ENCODE data around the gene WASF2. TPM values are rescaled to one million over a fixed set of nuclear protein-coding genes. Genes with fewer than 3 reads are reported as not detected.
"Not testable (repeated sequence)": the region's sequence is repeated elsewhere in the genome, so short reads cannot be mapped to it uniquely, and the experiment has no call there.

WASF2 gene, protein sequence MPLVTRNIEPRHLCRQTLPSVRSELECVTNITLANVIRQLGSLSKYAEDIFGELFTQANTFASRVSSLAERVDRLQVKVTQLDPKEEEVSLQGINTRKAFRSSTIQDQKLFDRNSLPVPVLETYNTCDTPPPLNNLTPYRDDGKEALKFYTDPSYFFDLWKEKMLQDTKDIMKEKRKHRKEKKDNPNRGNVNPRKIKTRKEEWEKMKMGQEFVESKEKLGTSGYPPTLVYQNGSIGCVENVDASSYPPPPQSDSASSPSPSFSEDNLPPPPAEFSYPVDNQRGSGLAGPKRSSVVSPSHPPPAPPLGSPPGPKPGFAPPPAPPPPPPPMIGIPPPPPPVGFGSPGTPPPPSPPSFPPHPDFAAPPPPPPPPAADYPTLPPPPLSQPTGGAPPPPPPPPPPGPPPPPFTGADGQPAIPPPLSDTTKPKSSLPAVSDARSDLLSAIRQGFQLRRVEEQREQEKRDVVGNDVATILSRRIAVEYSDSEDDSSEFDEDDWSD
- 124 and 127 TPM in 2 replicates for total RNA-seq

DNA sequence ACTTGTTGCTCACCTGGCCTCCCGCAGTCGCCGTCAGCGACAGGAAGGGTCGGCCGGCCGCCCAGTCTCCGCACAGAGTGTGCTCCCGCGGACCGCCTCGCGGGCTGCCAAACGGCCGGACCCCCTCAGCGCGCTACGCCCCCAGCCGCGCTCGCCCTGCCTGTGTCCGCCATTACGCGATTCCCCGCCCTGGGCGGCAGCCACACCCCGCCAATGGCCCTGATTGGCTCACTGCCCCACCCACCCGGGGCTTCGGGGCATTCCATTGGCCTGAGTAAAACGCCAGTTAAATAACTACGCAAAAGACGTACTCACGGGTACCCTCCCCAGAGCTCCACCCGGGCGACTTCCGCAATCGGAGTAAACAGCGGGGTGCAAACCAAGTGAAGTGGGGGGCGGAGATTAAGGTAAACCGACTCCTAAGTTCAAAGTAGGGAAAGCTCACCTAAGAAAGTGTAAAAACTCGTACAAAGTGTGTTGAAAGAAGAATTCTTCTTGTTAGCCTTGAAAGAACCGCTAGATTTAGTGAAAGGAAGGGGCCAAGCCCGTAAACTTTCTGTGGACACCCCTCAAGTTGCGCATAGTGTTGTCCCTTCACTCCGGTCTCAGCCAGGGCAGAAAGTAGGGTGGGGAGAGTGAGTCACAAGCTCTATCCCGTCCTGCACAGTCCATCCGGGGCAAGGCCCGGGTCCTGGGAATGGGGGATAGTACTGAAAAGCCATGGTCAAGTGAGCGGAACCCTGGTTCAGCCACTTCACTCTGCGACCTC, at the start of gene WASF2:
Gene WASF2, minus strand, starts transcription at position 195 of the 769 bp plus-strand sequence. CDS start 61,277 bp downstream, outside the sequence.
- intact Hi-C loops (cut with micrococcal nuclease), result loop anchor here (1.0 to 2.0 kb wide), 13 partner anchors 32 to 283 kb away; partner anchors contain the start of genes AHDC1, FAM76A, IFI6 and STX12

DNA sequence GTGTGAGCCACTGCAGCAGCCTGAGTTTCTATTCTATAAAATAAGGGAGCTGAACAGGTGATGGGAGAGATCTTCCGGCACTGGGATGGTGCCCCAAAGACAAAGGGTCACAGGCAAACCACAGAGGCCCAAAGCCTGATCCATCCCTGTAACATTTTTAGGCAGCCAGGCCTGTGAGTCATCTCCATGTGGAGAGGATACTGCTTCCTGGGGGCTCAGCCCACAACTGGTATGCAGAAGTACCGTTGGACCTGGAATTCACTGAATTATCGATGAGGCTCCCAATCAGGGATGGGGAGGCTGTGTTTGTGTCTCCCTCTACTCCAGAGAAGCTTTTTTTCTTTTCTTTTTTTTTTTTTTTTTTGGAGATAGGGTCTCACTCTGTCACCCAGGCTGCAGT, 48.8 kb upstream of the WASF2 start:
- intact Hi-C loops (cut with micrococcal nuclease), result no loop called here

DNA sequence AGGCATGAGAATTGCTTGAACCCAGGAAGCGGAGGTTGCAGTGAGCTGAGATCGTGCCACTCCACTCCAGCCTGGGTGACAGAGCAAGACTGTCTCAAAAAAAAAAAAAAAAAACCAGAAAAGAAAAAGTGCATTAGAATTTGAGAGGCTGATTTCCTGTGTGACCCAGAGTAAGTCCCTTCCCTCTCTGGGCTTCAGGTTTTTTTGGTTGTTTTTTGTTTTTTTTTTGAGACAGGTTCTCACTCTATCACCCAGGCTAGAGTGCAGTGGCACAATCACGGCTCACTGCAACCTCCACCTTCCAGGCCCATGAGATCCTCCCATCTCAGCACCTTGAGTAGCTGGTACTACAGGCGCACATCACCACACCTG, 48.3 kb upstream of the WASF2 start:
- intact Hi-C loops (cut with micrococcal nuclease), result not testable (repeated sequence)

DNA sequence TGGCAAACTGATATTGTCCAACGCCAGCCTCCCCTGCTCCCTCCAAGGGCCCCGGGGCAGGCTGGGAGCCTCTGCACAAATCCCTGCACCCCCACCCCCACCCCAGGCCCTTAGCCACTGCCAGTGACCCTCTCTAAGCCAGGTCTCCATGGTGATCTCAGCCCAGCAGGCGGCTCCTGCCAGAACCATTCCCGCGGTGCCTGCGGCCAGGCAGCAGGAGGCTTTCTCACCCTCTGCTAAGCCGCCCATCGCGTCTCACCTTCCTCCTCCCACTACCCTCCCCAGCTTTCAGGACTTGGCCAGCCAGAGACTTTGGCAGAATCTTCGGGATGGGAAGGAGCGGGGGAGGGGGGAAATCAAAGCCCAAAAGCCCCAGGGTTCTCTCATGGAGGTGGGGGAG, 46.8 kb upstream of the WASF2 start:
- intact Hi-C loops (cut with micrococcal nuclease), result no loop called here

DNA sequence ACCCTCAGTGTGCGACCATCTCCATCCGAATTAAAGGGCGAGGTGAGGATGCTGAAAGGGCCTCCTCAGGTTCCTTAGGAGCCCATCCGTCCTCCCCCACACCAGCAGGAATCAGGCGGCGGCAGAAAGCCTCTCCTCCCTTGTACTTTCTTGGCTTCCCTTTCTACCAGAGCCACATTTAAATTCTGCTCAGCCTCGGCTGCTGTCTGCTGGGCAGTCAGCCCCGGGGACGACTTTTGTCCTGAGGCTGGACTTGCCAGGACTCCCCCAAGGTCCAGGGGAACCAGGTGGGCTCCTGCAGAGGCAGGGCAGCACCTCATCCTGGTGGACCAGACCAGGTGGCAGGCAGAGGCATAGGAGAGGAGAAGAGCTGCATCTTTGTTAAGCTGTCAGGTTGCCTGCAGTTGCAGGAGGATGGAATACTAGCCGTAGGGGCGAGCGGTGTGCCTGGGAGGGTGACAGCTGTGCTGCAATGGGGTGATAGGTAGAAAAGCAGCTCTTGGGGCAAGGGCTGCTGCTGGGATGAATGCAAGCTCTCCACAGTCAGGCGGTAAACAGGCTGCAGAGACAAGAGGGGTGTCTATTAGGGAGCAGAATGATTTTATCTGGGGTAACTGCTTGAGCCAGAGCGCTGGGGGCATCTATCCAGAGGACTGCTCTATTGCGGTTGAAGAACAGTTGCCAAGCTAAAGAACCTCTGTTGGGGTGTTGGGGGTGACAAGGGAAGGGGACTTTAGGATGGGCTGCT, 46.2 kb upstream of the WASF2 start:
- intact Hi-C loops (cut with micrococcal nuclease), result no loop called here

DNA sequence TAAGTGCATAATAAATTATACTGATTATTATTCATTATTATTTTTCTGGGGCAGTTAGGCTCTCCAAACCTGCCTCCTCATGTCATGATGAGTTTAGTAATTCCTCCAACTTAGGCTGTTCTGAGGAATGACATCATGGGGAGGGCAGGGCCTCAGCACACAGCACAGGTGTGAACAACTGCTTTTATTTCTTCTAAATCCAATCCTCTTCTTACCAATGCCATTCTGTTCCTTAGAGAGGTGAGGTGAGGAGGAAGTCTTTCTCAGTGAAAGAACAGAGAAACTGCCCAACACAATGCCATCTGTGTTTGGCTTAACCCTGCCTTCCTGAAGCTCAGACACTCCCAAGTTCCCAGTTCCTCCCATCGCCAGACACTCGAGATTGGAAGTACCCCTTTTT, 45.4 kb upstream of the WASF2 start:
- intact Hi-C loops (cut with micrococcal nuclease), result no loop called here

DNA sequence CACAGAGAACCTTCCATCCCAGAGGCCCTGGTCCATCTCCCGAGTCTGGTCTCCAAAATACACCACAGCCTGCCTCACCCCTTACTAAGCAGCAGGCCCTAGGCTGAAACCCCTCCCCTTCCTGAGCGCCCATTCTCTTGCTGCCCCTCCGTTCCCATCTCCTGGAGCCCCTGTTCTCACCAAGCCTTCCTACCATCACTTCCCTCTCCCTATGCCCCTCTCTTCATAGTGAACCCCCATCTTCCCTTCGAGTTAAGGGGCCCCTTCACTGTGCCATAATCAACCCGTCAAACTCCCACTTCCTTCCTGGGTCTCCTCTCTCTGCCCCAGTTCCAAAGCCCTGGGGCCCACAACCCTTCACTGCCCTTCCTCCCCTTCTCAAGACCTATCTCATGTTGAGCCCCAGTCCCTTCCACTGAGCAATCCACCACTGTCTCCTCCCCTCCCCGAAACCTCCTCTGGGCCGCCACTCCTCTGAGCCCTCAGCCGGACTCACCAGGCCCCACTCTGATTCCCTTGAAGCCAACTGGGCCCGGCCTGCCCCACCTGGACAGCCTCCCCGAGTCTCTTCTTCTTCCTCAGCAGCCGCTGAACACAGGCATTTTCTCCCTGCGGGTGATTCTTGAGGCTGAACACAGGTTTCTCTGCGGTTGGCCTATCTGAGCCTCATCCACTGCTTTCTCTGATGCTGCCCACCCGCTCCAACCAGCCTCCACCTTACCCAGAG, 42.2 kb upstream of the WASF2 start:
- intact Hi-C loops (cut with micrococcal nuclease), result no loop called here

DNA sequence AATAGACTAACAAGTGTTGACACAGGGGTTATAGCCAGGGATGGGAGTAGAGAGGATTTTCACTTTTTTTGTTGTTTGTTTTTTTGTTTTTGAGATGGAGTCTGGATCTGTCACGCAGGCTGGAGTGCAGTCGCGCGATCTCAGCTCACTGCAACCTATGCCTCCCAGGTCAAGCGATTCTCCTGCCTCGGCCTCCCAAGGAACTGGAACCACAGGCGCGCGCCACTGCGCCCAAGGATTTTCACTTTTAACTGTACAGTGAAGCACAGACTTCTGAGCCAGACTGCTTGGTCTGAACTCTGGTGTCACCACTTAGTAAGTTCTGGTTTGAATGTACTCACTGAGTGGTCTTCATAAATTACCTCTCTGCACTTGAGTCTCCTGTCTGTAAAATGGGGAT, 40.2 kb upstream of the WASF2 start:
- intact Hi-C loops (cut with micrococcal nuclease), result no loop called here

DNA sequence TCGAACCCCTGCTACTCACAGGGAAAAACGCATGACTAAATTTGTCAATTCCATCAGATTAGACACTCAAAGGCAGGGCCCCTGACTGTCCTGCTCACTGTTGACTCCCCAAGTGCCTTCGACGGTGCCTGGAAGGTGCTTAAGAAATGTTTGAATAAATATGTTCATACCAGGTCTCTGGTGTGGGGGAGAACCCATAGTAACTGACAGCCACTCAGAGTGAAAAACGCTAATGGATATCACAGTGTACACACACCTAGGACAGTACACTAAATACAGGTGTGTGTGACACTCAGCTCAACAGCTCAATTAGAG, 39.7 kb upstream of the WASF2 start:
- intact Hi-C loops (cut with micrococcal nuclease), result no loop called here

DNA sequence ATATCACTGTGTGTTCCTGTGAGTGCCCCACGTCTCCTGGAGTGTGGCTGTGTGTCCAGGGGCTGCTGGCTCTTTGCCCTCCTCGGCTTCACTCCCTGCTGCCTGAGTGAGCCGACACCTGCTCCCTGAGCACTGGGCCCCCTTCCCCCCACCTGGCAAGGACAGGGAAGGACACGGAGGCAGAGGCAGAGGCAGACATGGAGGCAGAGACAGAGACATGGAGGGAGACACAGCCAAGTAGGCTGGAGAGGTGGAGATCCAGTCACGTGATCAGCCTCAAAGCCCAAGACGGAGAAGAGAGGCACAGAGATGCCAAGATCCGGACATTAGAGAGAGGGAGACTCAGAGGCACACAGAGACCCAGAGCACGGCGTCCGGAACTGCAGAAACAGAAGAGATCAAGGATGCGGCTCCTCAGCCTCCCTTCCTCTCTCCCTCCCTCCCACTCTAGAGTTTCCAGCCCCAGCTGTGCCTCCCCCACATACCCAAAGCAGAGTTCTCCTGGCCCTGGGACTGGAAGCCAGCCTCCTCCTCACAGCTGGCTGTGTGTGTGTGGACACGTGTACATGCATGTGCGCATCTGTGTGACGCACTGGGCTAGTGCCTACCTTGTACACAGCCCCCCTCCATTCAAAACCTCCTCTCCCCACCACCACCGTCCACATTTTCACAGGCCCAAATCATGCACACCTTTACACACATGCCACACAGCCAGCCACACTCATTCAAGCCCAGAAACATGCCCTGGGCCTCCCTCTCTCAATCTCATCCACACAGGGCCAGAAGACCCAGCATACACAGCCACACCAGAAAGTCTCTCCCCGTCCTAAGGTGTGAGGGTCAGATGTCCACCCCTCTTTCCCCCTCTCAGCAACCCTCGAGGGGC, 39.1 kb upstream of the WASF2 start:
- intact Hi-C loops (cut with micrococcal nuclease), result no loop called here

DNA sequence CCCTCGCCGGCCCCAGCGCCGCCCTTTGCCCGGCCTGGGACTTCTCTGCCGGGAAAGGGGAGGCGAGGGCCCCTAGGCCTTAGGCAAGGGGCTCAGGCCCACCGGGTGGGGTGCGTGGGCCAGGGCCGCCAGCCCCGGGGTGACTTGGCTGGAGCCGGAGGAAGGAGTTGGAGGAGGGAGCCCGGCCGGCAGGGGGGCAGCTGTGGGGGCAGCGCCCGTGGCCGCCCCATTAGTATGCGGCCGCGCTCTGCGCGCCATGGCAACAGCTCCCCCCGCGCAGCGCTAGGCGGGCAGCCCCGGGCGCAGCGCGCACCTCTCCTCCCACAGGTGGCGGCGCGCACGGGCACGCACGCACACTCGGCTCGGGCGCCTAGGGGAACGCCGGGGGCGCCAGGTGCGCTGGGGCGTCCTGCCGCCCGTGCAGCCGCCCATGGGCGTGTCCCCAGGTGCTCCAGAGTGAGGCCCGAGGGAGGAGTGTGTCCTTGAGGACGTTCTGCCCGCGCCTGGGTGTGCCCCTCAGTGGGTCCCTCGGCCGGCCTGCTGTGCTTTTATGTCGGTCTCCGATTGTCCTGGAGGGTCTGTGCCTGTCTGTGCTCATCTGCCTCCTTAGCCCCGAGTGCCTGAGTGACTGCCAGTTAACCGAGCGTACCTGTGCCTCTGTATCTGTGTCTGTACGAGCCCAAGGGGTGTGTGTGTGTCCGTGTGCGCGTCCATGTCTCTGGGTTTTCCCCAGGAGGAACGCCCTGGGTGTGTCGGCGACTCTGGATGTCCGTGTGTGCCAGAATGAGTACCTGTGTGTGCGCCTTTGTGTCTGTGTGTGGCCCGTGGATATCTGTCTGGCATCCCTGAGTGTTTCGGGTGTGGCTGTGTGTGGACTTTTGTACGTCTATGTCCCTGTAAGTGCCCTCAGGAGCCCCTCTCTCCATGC, 38.2 kb upstream of the WASF2 start:
- intact Hi-C loops (cut with micrococcal nuclease), result no loop called here

DNA sequence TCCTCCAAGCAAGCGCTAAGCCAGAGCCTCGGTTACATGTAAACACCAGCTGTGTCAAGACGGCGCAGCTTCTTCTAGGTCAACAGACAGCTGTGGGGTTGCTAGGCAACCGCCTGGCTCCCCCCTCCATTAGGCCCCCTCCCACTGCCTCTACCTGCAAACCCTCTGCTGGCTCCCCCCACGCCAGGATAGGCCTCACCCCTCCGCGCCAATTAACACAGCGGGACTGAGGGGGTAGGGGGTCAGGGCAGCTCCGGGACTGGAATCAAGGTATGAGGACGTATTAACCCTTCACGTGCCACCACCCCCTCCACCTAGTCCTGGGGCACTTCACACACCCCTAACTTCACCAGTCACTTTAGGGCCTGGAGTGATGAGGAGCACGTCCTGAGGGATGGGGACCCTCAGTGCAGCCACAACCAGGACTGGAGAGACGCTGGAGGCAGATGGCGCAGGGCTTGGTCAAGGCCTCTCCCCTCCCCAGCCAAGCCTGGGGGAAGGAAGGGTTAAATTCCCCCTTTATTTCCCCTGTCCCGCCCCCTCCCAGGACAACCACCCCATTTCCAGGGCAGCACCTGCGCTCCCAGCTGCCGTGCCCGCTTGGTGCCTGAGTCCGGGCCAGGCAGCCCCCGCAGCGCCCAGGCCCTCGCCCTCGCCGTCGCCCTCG, 37.4 kb upstream of the WASF2 start:
- intact Hi-C loops (cut with micrococcal nuclease), result no loop called here

DNA sequence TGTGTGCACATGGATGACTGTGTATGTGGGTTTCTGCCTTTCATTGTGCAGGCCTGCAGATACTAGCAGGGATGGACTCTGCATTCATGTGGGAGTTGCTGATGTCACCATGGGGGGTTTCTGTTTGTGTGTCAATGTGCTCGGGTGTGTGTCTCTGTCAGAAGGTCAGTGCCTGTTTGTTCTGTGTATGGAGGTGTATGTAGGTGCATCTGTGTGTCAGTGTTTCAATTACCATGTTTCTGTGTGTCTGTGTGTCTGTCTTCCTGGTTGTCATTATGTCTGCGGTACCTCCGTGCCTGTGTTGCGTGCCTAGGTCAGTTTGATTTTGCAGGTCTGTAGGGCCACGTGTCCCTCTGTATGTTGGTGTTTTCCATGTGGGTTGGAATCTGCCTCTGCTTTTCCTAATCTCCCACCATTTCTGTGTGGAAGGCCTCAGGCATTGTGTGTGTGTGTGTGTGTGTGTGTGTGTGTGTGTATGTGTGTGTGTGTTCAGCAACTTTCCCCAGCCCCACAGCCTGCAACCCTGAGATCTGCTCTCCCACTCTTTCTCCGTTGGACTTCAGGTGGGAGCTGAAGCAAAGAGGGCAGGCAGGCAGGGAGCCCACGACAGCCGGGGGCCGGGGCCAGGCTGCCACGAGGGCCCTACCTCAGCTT, 36.7 kb upstream of the WASF2 start:
- intact Hi-C loops (cut with micrococcal nuclease), result no loop called here

DNA sequence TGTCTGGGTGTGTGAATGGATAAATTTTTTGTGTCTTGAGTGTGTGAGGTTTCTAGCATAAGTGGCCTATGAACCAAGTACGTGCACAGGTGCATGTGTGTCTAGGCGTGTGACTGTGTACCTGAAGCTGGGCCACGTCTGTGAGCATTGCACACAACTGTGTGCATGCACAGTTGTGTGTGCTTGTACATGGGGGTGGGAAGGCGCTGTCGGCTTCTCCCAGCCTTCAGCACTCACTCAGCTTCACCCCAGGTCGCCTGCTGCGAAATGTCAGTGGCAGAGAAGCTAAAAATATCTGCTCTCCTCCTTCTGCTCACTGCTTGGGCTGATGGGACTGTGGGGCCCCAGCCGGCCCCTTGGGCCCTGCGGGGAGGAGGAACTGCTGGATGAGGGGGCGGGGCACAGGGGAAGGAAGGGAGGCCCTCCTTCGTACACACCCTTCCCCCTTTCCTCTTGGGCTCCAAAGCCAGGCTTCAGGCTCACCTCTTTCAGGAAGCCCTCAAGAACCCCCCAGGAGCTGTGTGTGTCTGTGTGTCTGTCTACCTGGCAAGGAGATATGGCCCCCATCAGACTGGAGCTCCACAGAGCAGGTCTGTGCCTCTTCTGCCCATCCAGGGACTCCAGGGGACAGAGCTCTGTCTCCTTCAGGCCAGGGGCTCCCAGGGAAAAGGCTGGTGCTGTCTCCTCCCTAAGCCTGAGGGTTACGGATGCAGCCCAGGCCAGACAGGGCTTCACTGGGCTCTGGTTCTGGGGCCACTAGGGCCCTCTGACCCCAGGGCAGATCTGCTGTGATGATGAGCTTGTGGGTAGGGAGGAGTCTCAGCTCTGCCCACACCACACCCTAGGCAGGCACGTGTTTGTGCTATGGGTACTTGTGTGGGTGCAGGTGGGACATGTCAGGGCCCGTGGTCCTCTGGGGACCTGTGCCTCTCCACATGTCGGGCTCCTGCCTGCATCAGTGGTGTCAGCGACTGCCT, 35.6 kb upstream of the WASF2 start:
- intact Hi-C loops (cut with micrococcal nuclease), result no loop called here

DNA sequence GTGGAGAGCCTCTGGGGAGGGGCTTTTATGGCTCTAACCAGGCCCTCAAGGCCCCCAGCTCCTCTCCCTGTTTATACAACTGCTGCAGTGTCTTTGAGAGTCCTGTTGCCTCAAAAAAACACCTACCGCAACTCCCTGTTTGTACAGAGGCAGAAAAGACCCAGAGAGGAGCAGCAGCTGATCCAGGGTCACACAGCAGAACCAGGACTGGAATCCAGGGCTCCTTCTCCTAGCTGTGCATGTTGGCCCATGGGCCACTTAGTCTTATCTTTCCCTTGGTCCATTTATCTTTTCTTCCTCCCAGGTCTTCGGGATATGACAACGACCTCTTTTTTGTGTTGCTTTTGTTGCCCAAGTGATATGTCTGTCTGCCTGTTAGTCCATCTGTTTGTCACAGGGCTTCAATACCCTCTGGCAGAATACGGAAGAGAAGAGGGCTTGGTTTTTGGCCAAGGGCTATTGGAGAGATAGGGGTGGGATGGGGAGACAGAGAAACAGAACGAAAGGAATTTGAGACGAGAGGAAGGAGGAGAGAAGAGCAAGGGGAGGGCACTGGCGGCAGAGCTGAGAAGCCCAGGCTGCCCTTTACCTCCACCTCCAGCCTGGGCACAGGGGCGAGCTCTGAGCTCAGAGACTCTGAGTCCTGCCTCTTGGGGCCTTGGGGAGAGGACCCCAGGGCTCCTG, 33.5 kb upstream of the WASF2 start:
- intact Hi-C loops (cut with micrococcal nuclease), result loop anchor here (1.0 kb wide), 3 partner anchors 45 to 107 kb away; no protein-coding TSS in a partner anchor

All from T-helper 1 cell treated with Interleukin-12 subunit alpha and Interleukin-12 subunit beta and Interleukin-4 antibody, amounts not matched to agents 30 ng/mL and 1 ng/mL, for 36 hours (primary cell).